HG03558 (cell line): ENCODE measurements around the gene ATP6V1F.

Experiments
- ATAC-seq: cut with Tn5 transposase; IDR thresholded peaks from one replicate; pipeline ENCODE4 v1.9.1; 2021; ENCODE audit warnings: moderate number of reproducible peaks; ENCODE audit not compliant: unreplicated experiment; ENCODE audit errors: extremely low read depth

The ATP6V1F gene

GRCh38 chr7:128880791-128881457, 18.3 kb downstream of the ATP6V1F start:
- no peak for ATAC-seq

- ATAC-seq: no peak
These were observed 18.9 kb downstream of the ATP6V1F start for GRCh38 chr7:128881458-128882125.

DNA sequence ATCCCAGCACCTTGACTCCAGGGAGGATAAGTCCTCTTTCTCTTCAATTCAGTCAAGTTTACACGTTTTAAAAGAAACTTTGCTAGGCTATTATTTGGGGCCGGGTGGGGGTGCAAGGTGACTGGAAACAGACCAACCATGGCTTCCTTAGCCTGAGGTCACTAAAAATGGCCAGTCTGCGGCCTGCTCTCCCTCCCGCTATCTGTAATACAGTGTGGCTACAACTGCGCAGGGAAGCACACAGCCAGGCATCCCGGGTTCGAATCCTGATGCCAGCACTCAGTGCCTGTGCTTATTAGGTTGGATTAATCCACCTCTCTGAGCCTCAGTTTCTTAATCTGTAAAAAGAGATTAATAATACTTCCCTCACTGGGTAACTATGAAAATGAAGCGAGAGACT, 19.5 kb downstream of the ATP6V1F start:
- ATAC-seq: no peak

DNA sequence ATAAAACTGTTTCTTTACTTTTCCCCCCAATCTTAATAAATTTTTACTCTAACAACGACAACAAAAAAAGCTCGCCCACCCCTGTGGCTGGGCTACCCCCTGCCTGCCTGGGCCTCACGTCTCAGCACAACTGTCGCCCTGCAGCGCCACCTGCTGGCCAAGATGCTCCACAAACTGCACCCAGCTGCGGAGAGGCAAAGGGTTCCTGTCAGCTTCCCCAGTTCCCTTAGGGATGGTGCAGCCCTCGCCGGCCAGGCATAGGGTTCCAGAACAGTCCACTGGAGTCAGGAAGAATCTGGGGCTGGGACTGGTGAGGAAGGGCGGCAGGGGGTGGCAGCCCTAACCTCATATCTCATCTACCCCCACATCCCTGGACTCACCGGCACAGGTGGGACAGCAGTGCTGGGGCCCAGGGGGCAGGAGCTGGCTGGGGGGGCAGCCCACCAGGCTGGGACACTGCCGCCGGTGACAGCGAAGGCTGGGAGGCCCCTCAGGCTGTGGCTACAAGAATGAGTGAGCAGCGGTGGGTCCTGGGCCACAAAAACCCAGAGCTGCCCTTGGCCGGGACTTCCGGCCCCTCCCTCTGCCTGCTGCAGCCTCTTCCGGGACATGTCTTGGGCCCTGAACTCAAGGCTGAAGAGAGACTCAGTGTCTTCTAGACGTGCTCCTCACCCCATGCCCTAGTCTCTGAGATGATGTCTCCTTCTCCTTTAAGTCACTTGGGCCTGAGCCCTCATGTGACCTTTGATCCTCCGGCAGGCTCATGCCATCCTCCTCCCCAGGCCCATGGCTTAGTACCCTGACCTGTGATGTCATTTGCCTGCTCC, 21.2 kb downstream of the ATP6V1F start:
- no peak for ATAC-seq

DNA sequence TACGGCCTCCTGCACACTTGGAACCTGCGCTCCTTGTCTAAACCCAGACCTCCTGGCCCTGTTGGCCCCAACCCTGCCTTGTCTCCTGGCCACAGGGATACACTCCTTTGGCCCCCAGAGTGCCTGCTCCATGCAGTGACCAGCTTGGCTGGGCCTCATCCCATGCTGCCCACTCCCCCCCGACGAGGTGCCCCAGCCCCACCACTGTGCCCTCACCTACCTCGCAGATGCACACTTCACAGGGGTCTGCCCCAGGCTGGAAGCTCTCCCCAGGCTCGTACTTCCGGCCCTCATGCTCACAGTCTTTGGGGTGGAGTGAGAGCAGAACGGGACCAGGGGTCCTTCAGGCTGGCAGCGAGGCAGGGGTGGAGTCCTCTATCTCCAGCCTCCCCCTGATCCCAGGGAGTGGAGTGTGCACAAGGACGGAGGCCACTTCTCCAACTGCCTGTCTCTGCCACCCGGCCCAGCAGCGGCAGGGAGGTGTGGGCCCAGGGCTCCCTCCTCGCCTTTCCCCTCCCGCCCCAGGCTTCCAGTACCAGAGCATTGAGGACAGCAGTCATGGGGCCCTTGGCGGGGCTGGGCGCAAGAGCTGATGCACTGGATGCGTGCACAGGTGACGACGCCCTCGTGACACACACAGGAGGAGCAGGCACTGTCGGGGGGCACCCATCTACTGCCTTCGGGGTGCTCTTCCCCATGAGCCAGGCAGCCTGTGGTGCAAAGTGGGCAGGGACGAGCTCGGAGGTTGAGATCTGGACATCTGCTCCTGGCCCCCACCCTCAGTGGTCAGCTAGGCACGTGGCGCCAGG, 22.1 kb downstream of the ATP6V1F start:
- no peak for ATAC-seq

- ATAC-seq: no peak
These were observed 22.9 kb downstream of the ATP6V1F start for GRCh38 chr7:128885370-128886187.

GRCh38 chr7:128886391-128887168, 23.9 kb downstream of the ATP6V1F start:
- no peak for ATAC-seq

DNA sequence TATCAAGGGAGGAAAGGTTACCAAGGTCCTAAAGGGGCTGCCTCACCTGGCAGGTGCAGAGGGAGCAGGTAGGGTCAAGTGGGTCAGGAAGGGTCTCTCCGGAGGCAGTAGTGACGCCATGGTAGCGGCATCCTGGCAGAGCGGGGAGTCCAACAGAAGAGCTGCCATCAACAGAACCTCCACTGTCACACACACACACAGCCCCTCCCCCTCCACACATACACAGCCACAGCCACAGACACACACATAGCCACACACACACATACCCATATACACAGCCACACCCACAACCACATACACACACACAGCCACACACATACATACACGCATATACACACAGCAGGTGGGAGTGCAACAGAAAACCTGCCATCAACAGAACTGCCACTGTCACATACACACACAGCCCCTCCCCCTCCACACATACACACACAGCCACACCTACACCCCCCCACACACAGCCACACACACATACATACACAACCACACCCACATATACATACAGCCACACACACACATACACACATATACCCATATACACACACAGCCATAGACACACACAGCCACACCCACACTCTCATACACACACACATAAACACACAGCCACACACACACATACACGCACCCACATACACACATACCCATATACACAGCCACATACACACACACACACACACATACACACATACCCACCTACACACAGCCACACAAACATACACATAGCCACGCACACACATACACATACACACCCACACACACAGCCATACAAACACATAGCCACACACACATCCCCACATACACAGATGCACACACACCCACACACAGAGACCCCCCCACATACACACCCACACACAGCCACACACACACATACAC, 24.7 kb downstream of the ATP6V1F start:
- ATAC-seq: no peak

GRCh38 chr7:128888039-128888755, 25.5 kb downstream of the ATP6V1F start:
- no peak for ATAC-seq

- no peak for ATAC-seq
These were observed 26.1 kb downstream of the ATP6V1F start for GRCh38 chr7:128888756-128889095.

DNA sequence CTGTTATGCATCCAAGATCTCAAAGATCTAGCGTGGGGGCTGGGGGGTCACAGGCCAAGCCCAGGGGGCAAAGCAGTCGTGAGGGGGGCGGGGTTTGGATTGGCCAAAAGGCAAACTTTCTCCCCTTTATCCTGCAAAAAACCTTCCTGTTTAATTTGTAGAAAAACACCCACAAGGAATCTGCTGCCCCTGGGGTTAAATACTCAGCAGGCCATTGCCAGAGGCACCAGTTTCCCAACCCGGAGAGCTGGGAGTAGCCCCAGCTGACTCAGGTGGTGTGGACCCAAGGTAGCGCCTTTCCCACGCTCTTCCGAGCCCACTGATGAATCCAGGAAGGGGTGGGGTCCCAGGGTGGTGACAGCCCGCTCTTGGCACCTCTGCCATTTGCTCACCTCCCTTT, 26.5 kb downstream of the ATP6V1F start:
- no peak for ATAC-seq

DNA sequence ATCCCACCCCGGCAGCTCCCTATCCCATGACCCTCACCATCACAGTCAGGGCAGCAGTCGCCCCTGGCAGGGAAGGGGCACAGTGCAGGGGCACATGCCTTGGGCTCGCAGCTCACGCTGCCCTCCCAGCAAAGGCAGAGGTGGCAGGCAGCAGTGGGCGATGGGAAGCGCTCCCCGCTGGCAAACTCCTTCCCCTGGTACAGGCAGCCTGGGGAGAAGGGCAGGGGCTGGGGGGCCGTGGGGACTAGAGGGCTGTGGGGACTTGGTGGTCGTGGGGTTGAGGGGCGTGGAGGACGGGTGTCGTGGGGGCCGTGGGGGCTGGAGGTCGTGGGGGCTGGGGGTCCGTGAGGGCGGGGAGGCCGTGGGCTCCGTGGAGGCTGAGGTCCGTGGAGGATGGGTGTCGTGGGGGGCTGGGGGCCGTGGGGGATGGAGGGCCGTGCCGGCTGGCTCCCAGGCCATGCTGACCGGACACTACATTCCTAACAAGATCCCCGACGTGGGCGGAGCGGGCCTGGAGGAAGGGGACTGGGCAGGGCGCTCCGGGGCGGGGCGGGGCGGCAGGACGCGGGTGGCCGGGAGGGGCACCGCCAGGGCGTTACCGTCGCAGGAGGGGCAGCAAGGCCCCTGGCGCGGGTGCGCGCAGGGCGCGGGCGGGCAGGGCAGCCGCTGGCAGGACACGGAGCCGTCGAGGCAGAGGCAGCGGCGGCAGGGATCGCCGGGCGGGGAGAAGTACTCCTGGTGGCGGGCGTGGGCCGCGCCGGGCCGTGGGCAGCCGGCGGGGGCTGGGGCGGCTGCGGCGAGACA, 27.9 kb downstream of the ATP6V1F start:
- no peak for ATAC-seq

DNA sequence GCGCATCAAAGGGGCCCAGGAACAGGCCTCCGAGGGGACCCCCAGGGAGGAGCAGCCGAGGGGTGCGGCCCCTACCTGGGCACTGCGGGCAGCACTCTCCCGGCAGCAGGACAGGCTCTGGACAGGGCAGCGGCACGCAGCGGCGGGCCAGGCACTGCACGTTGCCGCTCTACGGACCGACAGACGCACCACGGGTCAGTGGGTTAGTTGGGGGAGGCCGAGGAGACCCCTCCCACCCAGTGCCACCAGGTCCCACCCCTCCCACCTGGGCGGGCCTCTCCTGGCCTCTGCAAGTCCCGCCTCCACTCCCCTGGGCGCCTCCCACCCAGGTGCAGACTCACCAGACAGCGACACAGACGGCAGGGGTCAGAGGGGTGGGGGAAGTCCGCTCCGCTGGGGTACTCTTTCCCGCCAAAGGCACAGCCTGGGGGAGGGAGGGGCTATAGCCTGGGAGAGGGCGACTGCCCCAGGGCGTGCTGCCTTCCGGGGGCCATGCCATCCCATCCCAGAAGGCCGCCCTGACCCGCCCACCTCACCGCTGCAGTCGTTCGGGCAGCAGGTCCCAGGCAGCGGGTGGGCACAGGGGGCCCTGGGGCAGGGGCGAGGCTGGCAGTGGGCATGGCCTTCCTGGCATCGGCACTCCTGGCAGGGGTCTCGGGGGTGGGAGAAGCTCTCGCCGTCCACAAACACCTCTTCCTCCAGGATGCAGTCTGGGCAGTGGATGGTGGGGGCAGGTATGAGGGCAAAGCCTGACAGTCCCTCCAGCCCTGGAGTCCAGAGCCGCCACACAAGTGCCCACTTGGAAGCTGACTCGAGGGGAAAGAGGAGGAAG, 28.7 kb downstream of the ATP6V1F start:
- no peak for ATAC-seq

DNA sequence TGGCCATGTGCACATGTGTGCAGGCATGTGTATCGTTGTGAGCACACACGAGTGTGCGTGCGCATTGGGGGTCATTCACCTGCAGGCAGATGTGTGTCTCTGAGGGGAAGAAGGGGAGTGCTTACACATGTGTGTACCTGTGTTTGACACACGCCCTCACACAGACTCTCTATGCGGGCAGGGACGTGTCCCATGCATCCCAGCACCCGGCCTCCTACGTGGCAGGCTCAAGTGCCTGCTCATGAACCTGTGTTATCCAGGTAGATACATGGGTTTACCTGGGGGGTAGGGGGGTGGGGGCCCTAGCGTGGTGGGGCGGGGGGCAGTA, 29.2 kb downstream of the ATP6V1F start:
- ATAC-seq: no peak

DNA sequence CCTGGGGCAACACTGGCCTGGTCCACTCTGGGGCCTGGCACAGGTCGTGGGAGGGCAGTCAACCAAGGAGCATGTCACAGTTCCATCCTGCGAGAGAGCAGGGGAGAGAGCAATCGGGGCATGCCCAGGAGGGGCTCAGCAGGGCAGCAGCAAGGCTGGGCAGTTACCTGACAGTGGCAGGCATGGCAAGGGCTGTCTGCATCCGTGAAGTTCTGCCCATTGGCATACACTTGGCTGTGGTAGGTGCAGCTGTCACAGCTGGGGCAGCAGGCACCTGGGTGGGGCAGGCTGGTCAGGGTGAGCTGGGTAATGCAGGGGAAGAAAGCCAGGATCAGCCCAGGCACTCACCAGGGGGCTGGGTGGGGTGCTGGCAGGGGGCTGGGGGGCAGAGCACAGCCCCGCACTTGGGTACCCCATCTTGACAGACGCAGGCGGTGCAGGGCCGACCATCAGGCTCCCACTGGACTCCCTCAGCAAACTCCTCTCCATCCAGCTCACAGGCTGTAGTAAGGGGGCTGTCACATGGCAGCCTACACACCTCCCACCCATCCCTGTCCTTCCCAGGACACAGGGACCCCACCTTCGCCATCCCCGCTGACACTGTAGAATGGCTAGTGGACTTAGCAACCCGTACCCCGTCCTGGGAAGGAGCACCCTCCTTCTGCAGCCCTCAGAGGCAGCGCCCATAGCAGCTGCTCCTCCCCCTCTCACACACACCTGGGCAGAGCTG, 30.0 kb downstream of the ATP6V1F start:
- ATAC-seq: no peak
